PC-3 (cell line): ENCODE results near the gene CIAO3. TPM values are rescaled to one million over a fixed set of nuclear protein-coding genes. Genes with fewer than 3 reads are reported as not detected.

Source experiments
- ATAC-seq: fragments of 200-7000 bp; cut with Tn5 transposase; 2 replicates; pipeline ENCODE4 v1.9.1; 2020; ENCODE audit warnings: mild to moderate bottlenecking, moderate library complexity
- Bru-seq: library from RNA; stranded (reverse); fragments of 400-500 nt; gene quantifications from one replicate; lab custom pipeline; 2021; lab: Mats Ljungman, UMichigan
- BruChase-seq, 2 experiments: library from RNA; stranded (reverse); fragments of 400-500 nt; gene quantifications; one replicate each; lab custom pipeline; 2021; lab: Mats Ljungman, UMichigan
- BruUV-seq: library from RNA; stranded (reverse); fragments of 400-500 nt; replicated peaks from 2 replicates; lab custom pipeline; 2021; lab: Mats Ljungman, UMichigan
- CTCF ChIA-PET: fragments of 300-600 bp; sonication (Branson Sonifier 250); formaldehyde crosslinking; loops from one replicate; lab custom pipeline; 2022; ENCODE audit warnings: antibody characterized with exemption; lab: Charles Lee
- POLR2A ChIA-PET: fragments of 300-600 bp; sonication (Branson Sonifier 250); formaldehyde crosslinking; loops from one replicate; lab custom pipeline; 2022; ENCODE audit warnings: antibody characterized with exemption; ENCODE audit not compliant: unreplicated experiment; lab: Charles Lee
- DNase-seq: peaks from one replicate; pipeline ENCODE4 v3.0.0-alpha.2; 2015
- H2AFZ ChIP-seq: fragments of 300-600 bp; sonication (generic); 2 replicates; pipeline ENCODE4 v1.6.0; 2016; ENCODE audit warnings: antibody characterized with exemption, low read length
- H3F3A ChIP-seq: fragments of 300-600 bp; sonication (generic); one replicate; pipeline ENCODE4 v1.6.0; 2017; ENCODE audit warnings: antibody characterized with exemption, low read length, control low read depth, mild to moderate bottlenecking; ENCODE audit not compliant: unreplicated experiment
- H3K27ac ChIP-seq: fragments of 300-600 bp; sonication (generic); 2 replicates; pipeline ENCODE4 v1.5.1; 2016; ENCODE audit warnings: mild to moderate bottlenecking, low read length
- H3K27me3 ChIP-seq: fragments of 300-600 bp; sonication (generic); 2 replicates; pipeline ENCODE4 v1.6.1; 2016; ENCODE audit warnings: low read length, mixed read lengths
- H3K36me3 ChIP-seq: fragments of 300-600 bp; sonication (generic); 2 replicates; pipeline ENCODE4 v1.6.1; 2016; ENCODE audit warnings: low read depth, mixed run types, low read length, mixed read lengths
- H3K4me1 ChIP-seq: fragments of 300-600 bp; sonication (generic); 2 replicates; pipeline ENCODE4 v1.5.1; 2016; ENCODE audit warnings: low read length; ENCODE audit not compliant: insufficient read depth
- H3K4me2 ChIP-seq: fragments of 300-600 bp; sonication (generic); 2 replicates; pipeline ENCODE4 v1.6.0; 2016; ENCODE audit warnings: low read length
- H3K4me3 ChIP-seq: fragments of 300-600 bp; sonication (generic); 2 replicates; pipeline ENCODE4 v1.5.1; 2016; ENCODE audit warnings: mild to moderate bottlenecking, low read length, mixed read lengths
- H3K79me2 ChIP-seq: fragments of 300-600 bp; sonication (generic); 2 replicates; pipeline ENCODE4 v1.6.1; 2017; ENCODE audit warnings: low read length, mixed read lengths
- H3K9ac ChIP-seq: fragments of 300-600 bp; sonication (generic); 2 replicates; pipeline ENCODE4 v1.6.0; 2016; ENCODE audit warnings: mild to moderate bottlenecking, low read length
- H3K9me2 ChIP-seq: fragments of 300-600 bp; sonication (generic); replicated peaks from 2 replicates; pipeline ENCODE4 v1.6.1; 2016; ENCODE audit warnings: mixed run types, low read length, mixed read lengths
- H3K9me3 ChIP-seq: fragments of 300-600 bp; sonication (generic); 2 replicates; pipeline ENCODE4 v1.6.1; 2016; ENCODE audit warnings: low read length, mixed read lengths
- H4K20me1 ChIP-seq: fragments of 300-600 bp; sonication (generic); 2 replicates; pipeline ENCODE4 v1.6.1; 2016; ENCODE audit warnings: low read length, mixed read lengths
- CTCF ChIP-seq: fragments of 300-600 bp; sonication (generic); conservative IDR thresholded peaks from 2 replicates; pipeline ENCODE4 v1.5.1; 2017; ENCODE audit warnings: antibody characterized with exemption, low read depth, mild to moderate bottlenecking, low read length
- EZH2 ChIP-seq: fragments of 300-600 bp; sonication (generic); IDR thresholded peaks from one replicate; pipeline ENCODE4 v1.6.1; 2017; ENCODE audit warnings: antibody characterized with exemption, mild to moderate bottlenecking, low read length; ENCODE audit not compliant: unreplicated experiment
- EZH2phosphoT487 ChIP-seq: fragments of 300-600 bp; sonication (generic); IDR thresholded peaks from 2 replicates; pipeline ENCODE4 v1.6.1; 2018; ENCODE audit warnings: mild to moderate bottlenecking, antibody characterized with exemption, low read length, borderline replicate concordance
- intact Hi-C: fragments of 100-400 bp; cut with micrococcal nuclease; formaldehyde crosslinking; loops from 2 replicates; pipeline ENCODE4 v1.9.0; 2023
- long read RNA-seq: library from polyadenylated mRNA; unstranded; transcript quantifications from one replicate; pipeline ENCODE4 v2.0.0, GENCODE V29; 2021; ENCODE audit not compliant: unreplicated experiment
- total RNA-seq: library from RNA; depleted of rRNA; stranded (reverse); fragments of >200 nt; gene quantifications from 2 replicates; pipeline ENCODE4 v1.2.3, GENCODE V29; 2014; rRNA removed

The CIAO3 gene
- total RNA-seq (46.1 and 62.5 TPM in 2 replicates), Bru-seq, nascent RNA (percentile 58 among the genes with signal in this experiment), BruChase-seq, experiment 1, labeled RNA remaining after a 6-hour chase (percentile 71 among the genes with signal in this experiment), BruChase-seq, experiment 2, labeled RNA remaining after a 2-hour chase (percentile 64 among the genes with signal in this experiment)
- long read RNA-seq, transcript CIAO3-201 (11 exons, 2,112 nt): major isoform, 49 of 77 reads
- long read RNA-seq, partial matches to known transcripts: 8 of 77 reads
- long read RNA-seq, other reads (novel, unspliced or antisense): 16 of 77 reads

DNA sequence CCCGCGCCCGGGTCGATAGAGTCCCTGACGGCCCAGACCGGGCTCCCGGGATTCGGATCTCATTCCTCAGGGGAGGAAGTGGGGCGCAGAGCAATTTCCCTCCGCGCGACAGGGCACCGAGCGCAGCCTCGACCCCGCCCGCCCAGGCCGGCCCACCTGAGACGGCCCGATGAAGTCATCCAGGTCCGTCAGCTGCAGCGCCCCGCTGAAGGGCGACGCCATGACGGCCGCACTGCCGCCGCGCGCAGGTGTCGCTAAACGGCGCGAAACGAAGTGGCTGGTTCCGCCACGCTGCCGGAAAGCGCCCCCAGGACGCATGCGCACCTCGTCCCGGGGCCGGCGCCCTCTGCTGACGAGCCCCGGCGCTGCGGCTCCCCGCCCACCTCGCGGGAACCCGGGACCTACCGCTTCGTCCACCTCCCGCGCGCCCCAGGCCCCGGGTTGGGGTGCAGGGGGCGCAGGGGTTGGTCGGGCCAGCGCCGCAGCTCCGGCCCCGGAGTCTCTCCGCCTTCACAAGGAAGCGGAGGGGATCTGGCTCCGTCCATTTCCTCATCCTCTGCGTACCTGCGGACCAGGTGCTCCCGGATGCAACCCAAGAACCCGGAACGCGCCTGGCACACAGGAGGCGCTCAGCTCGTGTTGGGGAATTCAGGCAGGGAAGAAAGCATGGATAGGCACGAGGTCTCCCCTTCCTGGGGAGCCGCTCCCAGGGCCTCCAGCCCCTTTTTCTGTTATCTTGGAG lies at the start of gene CIAO3:
Gene CIAO3 (minus strand): TSS at position 234 of the 742 bp plus-strand sequence. CDS start 12 bp downstream, at position 222.
- H3K4me2 ChIP-seq: peak within 1 kb of the TSS; percentile 97
- no peaks in the 10 kb centered on the region for H3F3A ChIP-seq
- H3K9me3 ChIP-seq: no peaks in the 10 kb centered on the region
- H3K27ac ChIP-seq: no peak within 1 kb of the TSS
- intact Hi-C loops: loop anchor here (5.0 kb wide), 1 partner anchor 41 kb away; no protein-coding TSS in a partner anchor
- peak within 1 kb of the TSS; percentile 79 for H3K9ac ChIP-seq
- no peaks in the 10 kb centered on the region for H3K36me3 ChIP-seq
- peak within 1 kb of the TSS; percentile 87 for H2AFZ ChIP-seq
- no peaks in the 10 kb centered on the region for H4K20me1 ChIP-seq
- H3K79me2 ChIP-seq: peaks cover 12% of the 10 kb centered on the region
- DNase-seq (peak; percentile 86), ATAC-seq (peak; percentile 81)
- TSS peak; percentile 70 for BruUV-seq
- H3K9me2 ChIP-seq: no peaks in the 10 kb centered on the region
- ChIA-PET POLR2A (no interaction called here), CTCF (interaction anchor here (1.0 to 1.1 kb wide), 2 partner anchors 29 to 48 kb away, joined by 3 to 5 read pairs; partner anchors contain the start of genes CHTF18 and RPUSD1)
- TF ChIP-seq CTCF: peak; percentile 76
- no peak for TF ChIP-seq EZH2
- peak within 1 kb of the TSS; percentile 89 for H3K4me3 ChIP-seq
- H3K27me3 ChIP-seq: no peaks in the 10 kb centered on the region
- H3K4me1 ChIP-seq: peaks cover 5% of the 10 kb centered on the region; the same call in 1 of the 2 replicates

GRCh38 chr16:790086-790485 lies 49.3 kb upstream of the CIAO3 start:
- Histone ChIP-seq H4K20me1 (no peaks in the 10 kb centered on the region), H3K27me3 (no peaks in the 10 kb centered on the region), H3K36me3 (no peaks in the 10 kb centered on the region; the same call in 1 of the 2 replicates), H3K9me2 (no peaks in the 10 kb centered on the region), H3K9ac (no peak overlapping the region), H2AFZ (no peak overlapping the region), H3K79me2 (peaks cover 45% of the 10 kb centered on the region), H3K9me3 (no peaks in the 10 kb centered on the region), H3K4me1 (peaks cover 6% of the 10 kb centered on the region; the same call in 1 of the 2 replicates), H3F3A (no peaks in the 10 kb centered on the region), H3K4me2 (peak overlapping the region; percentile 94), H3K4me3 (no peak overlapping the region), H3K27ac (no peak overlapping the region)
- BruUV-seq: no TSS peak
- TF ChIP-seq EZH2 (no peak), EZH2phosphoT487 (no peak), CTCF (no peak)
- ChIA-PET CTCF (no interaction called here), POLR2A (no interaction called here)
- no peak for ATAC-seq
- no peak for DNase-seq
- intact Hi-C loops: no loop called here
